Vagina (tissue), 2 donors: ENCODE data around the gene PTPRN2.

Source experiments
- POLR2A ChIP-seq, 2 donors: fragments of 450-650 bp; IDR thresholded peaks; one replicate each; pipeline ENCODE4 v1.6.1; 2017; ENCODE audit warnings: antibody characterized with exemption in 2 of 2, mild to moderate bottlenecking in 2 of 2, moderate library complexity in 2 of 2
- TF ChIP-seq, protein P1 (sequence below), 3 experiments: fragments of 450-650 bp in 2 of 3; fragments of 200-600 bp in 1 of 3; sonication (generic) in 1 of 3; IDR thresholded peaks; one replicate each; pipeline ENCODE4 v1.5.1; 2017 to 2019; ENCODE audit warnings: antibody characterized with exemption in 3 of 3, mild to moderate bottlenecking in 2 of 3, moderate library complexity in 2 of 3

DNA sequence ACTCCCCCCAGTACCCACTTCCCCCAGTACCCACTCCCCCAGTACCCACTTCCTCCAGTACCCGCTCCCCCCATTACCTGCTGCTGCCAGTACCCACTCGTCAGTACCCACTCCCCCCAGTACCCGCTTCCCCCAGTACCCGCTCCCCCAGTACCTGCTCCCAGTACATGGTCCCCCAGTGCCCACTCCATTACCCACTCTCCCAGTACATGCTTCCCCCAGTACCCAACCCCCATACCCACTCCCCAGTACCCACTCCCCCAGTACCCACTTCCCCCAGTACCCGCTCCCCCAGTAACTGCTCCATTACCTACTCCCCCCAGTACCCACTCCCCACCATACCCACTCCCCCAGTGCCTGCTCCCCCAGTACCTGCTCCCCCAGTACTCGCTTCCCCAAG, 700.2 kb downstream of the PTPRN2 start:
- TF ChIP-seq POLR2A (IDR thresholded peaks at IDR 0.05): no peak
- TF ChIP-seq, protein P1, sequence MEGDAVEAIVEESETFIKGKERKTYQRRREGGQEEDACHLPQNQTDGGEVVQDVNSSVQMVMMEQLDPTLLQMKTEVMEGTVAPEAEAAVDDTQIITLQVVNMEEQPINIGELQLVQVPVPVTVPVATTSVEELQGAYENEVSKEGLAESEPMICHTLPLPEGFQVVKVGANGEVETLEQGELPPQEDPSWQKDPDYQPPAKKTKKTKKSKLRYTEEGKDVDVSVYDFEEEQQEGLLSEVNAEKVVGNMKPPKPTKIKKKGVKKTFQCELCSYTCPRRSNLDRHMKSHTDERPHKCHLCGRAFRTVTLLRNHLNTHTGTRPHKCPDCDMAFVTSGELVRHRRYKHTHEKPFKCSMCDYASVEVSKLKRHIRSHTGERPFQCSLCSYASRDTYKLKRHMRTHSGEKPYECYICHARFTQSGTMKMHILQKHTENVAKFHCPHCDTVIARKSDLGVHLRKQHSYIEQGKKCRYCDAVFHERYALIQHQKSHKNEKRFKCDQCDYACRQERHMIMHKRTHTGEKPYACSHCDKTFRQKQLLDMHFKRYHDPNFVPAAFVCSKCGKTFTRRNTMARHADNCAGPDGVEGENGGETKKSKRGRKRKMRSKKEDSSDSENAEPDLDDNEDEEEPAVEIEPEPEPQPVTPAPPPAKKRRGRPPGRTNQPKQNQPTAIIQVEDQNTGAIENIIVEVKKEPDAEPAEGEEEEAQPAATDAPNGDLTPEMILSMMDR (IDR thresholded peaks at IDR 0.05): no peak
